ENCODE data around the gene SPAG6. TPM values are rescaled to one million over a fixed set of nuclear protein-coding genes. Genes with fewer than 3 reads are reported as not detected.

SPAG6 gene
- polyA plus RNA-seq, 3 donors: 0.11 to 0.13 TPM; not detected in 1

- H2AFZ ChIP-seq (ENCODE audit: insufficient read depth, low read depth, low read length, poor library complexity, severe bottlenecking): no peak overlapping the region
- no peaks in the 10 kb centered on the region for H3K36me3 ChIP-seq (replicated peaks in 1 of 2; ENCODE audit: control insufficient read depth in 1 of 2, insufficient read depth in 2 of 2, low read length in 2 of 2)
- H3K4me2 ChIP-seq (replicated peaks; ENCODE audit: extremely low read depth, low read length, poor library complexity, severe bottlenecking): no peak overlapping the region
- no peak for DNase-seq
- H3K4me1 Mint-ChIP-seq: no peaks in the 10 kb centered on the region
- H3K9ac ChIP-seq (ENCODE audit: insufficient read depth, low read length, poor library complexity, severe bottlenecking): no peak overlapping the region
- H3K4me3 ChIP-seq (replicated peaks in 1 of 3; ENCODE audit: low read depth in 2 of 3, low read length in 3 of 3): no peak overlapping the region
- intact Hi-C loops (cut with micrococcal nuclease): no loop called here
- H3K27ac ChIP-seq (ENCODE audit: low read depth in 1 of 2, low read length in 2 of 2): no peak overlapping the region
- H3K4me1 ChIP-seq (ENCODE audit: control insufficient read depth in 1 of 2, insufficient read depth in 2 of 2, low read length in 2 of 2): no peaks in the 10 kb centered on the region
- no peaks in the 10 kb centered on the region for H3K9me3 ChIP-seq (replicated peaks in 1 of 2; ENCODE audit: control insufficient read depth in 1 of 2, insufficient read depth in 1 of 2, low read length in 2 of 2)
- H3K4me3 Mint-ChIP-seq: no peak overlapping the region
- no peak for TF ChIP-seq CTCF (IDR thresholded peaks at IDR 0.05)
- H3K36me3 Mint-ChIP-seq: no peaks in the 10 kb centered on the region
- H3K79me2 ChIP-seq (ENCODE audit: insufficient read depth, low read length): no peaks in the 10 kb centered on the region
- H3K27me3 ChIP-seq (ENCODE audit: control insufficient read depth in 2 of 2, insufficient read depth in 2 of 2, low read length in 2 of 2): peaks cover under 1 to 4% of the 10 kb centered on the region in 2 donors
- WGBS (ENCODE audit: insufficient coverage): 83% methylated on average over 1 of the region's 5 CpGs
- no peaks in the 10 kb centered on the region for H3K9me3 Mint-ChIP-seq
- H4K20me1 ChIP-seq (ENCODE audit: insufficient read depth, low read length): no peaks in the 10 kb centered on the region
- H3K27ac Mint-ChIP-seq: no peak overlapping the region
- H3K27me3 Mint-ChIP-seq (ENCODE audit: low read depth in 3 of 3): peaks cover 4 to 10% (median 4%) of the 10 kb centered on the region in 3 donors
Measured at GRCh38 chr10:22464966-22465629, 119.8 kb downstream of the SPAG6 start.

- H4K20me1 ChIP-seq (ENCODE audit: insufficient read depth, low read length): no peaks in the 10 kb centered on the region
- 100% methylated on average over 2 of the region's 3 CpGs for WGBS (ENCODE audit: insufficient coverage)
- no peaks in the 10 kb centered on the region for H3K9me3 ChIP-seq (replicated peaks in 1 of 2; ENCODE audit: control insufficient read depth in 1 of 2, insufficient read depth in 1 of 2, low read length in 2 of 2)
- intact Hi-C loops (cut with micrococcal nuclease): no loop called here
- no peaks in the 10 kb centered on the region for H3K36me3 ChIP-seq (replicated peaks in 1 of 2; ENCODE audit: control insufficient read depth in 1 of 2, insufficient read depth in 2 of 2, low read length in 2 of 2)
- no peak for DNase-seq
- peaks cover 13 to 21% of the 10 kb centered on the region in 2 donors for H3K27me3 ChIP-seq (ENCODE audit: control insufficient read depth in 2 of 2, insufficient read depth in 2 of 2, low read length in 2 of 2)
- Mint-ChIP-seq H3K4me3 (no peak overlapping the region), H3K9me3 (peaks cover 0 to 4% (median 0%) of the 10 kb centered on the region in 7 donors), H3K27ac (no peak overlapping the region), H3K27me3 (ENCODE audit: low read depth in 3 of 3) (peaks cover 11 to 19% (median 14%) of the 10 kb centered on the region in 3 donors), H3K4me1 (no peaks in the 10 kb centered on the region), H3K36me3 (no peaks in the 10 kb centered on the region)
- H3K4me1 ChIP-seq (ENCODE audit: control insufficient read depth in 1 of 2, insufficient read depth in 2 of 2, low read length in 2 of 2): no peaks in the 10 kb centered on the region
- no peak overlapping the region for H3K4me2 ChIP-seq (replicated peaks; ENCODE audit: extremely low read depth, low read length, poor library complexity, severe bottlenecking)
- H3K4me3 ChIP-seq (replicated peaks in 1 of 3; ENCODE audit: low read depth in 2 of 3, low read length in 3 of 3): no peak overlapping the region
- H3K27ac ChIP-seq (ENCODE audit: low read depth in 1 of 2, low read length in 2 of 2): no peak overlapping the region
- no peak for TF ChIP-seq CTCF (IDR thresholded peaks at IDR 0.05)
- H2AFZ ChIP-seq (ENCODE audit: insufficient read depth, low read depth, low read length, poor library complexity, severe bottlenecking): no peak overlapping the region
- H3K79me2 ChIP-seq (ENCODE audit: insufficient read depth, low read length): no peaks in the 10 kb centered on the region
- H3K9ac ChIP-seq (ENCODE audit: insufficient read depth, low read length, poor library complexity, severe bottlenecking): no peak overlapping the region
Measured at GRCh38 chr10:22466763-22467334, 121.6 kb downstream of the SPAG6 start.

Small RNA genes within 50 kb of the gene (small RNA-seq; reads per million reads assigned to genes)
- not detected for gene AL158211.3 (ENCODE audit: insufficient read length, low read depth)

Other genes with a start within 250 kb of the SPAG6 start
- not detected for gene EBLN1, start 127.5 kb upstream of the SPAG6 start, polyA plus RNA-seq
- gene COMMD3, start 29.1 kb upstream of the SPAG6 start, polyA plus RNA-seq: 100 to 1,000 TPM in 2 of 3 donors, 10 to 100 TPM in 1; 44.9 to 140 (median 138) TPM
- gene BMI1, start 24.4 kb upstream of the SPAG6 start, polyA plus RNA-seq: 10 to 100 TPM in 2 of 3 donors, 1 to 10 TPM in 1; 7.5 to 11.9 (median 11.0) TPM

Data from CD14-positive monocyte (primary cell).